Measurements from ENCODE around the gene HTD2.

GRCh38 chr3:58272891-58273290, 33.4 kb upstream of the HTD2 start:
- no peak for TF ChIP-seq CTCF (conservative IDR thresholded peaks at IDR 0.05)
- no peak for TF ChIP-seq EZH2 (IDR thresholded peaks at IDR 0.05; ENCODE audit: low read depth)

Data from PC-9 (cell line).